ENCODE data around the gene TACO1. TPM values are rescaled to one million over a fixed set of nuclear protein-coding genes. Genes with fewer than 3 reads are reported as not detected.

The TACO1 gene
- total RNA-seq, 1 donor from 2014 or later: 13.6 TPM

- intact Hi-C loops (cut with DNase I): no loop called here
- ATAC-seq (peak in 1 of 2 donors; percentile 41), DNase-seq (no peak)
- Histone ChIP-seq H3K27ac (no peak overlapping the region), H3K36me3 (peaks cover 76% of the 10 kb centered on the region), H3K9me3 (no peaks in the 10 kb centered on the region), H3K27me3 (ENCODE audit: low read depth) (no peaks in the 10 kb centered on the region), H3K4me1 (peaks cover 16% of the 10 kb centered on the region), H3K4me3 (no peak overlapping the region)
- TF ChIP-seq CTCF (IDR thresholded peaks at IDR 0.05): no peak
Measured at GRCh38 chr17:63653050-63653449, 52.4 kb downstream of the TACO1 start.

- H3K36me3 ChIP-seq: peaks cover 87% of the 10 kb centered on the region
- H3K27ac ChIP-seq: no peak overlapping the region
Measured at GRCh38 chr17:63657786-63658185, 57.1 kb downstream of the TACO1 start.

More at GRCh38 chr17:63657786-63658185, 57.1 kb downstream of the TACO1 start:
- no peak overlapping the region for H3K4me3 ChIP-seq
- no peak for DNase-seq
- no peak for TF ChIP-seq CTCF (IDR thresholded peaks at IDR 0.05)
- H3K4me1 ChIP-seq: no peaks in the 10 kb centered on the region
- no peak for ATAC-seq
- no peaks in the 10 kb centered on the region for H3K27me3 ChIP-seq (ENCODE audit: low read depth)
- intact Hi-C loops (cut with DNase I): no loop called here
- no peaks in the 10 kb centered on the region for H3K9me3 ChIP-seq

Other genes with a start within 250 kb of the TACO1 start
- gene CYB561, start 154.6 kb upstream of the TACO1 start, total RNA-seq: 49.9 TPM
- gene ACE, start 123.8 kb upstream of the TACO1 start, total RNA-seq: 90.7 TPM
- gene KCNH6, start 77.5 kb upstream of the TACO1 start, total RNA-seq: 0.27 TPM
- gene DCAF7, start 50.4 kb upstream of the TACO1 start, total RNA-seq: 93.8 TPM
- 58.5 TPM for gene MAP3K3, start 21.5 kb downstream of the TACO1 start, total RNA-seq
- 25.9 TPM for gene LIMD2, start 99.2 kb downstream of the TACO1 start, total RNA-seq
- 32.8 TPM for gene STRADA, start 140.9 kb downstream of the TACO1 start, total RNA-seq
- gene CCDC47, start 172.7 kb downstream of the TACO1 start, total RNA-seq: 80.2 TPM
- gene DDX42, start 173.3 kb downstream of the TACO1 start, total RNA-seq: 101 TPM
- gene PSMC5, start 226.5 kb downstream of the TACO1 start, total RNA-seq: 98.6 TPM
- gene FTSJ3, start 226.8 kb downstream of the TACO1 start, total RNA-seq: 37.4 TPM
- 80.9 TPM for gene SMARCD2, start 241.8 kb downstream of the TACO1 start, total RNA-seq